ENCODE results near the gene ZC2HC1B.
"Not testable (repeated sequence)": the region's sequence is repeated elsewhere in the genome, so short reads cannot be mapped to it uniquely, and the experiment has no call there.

Gene ZC2HC1B, protein sequence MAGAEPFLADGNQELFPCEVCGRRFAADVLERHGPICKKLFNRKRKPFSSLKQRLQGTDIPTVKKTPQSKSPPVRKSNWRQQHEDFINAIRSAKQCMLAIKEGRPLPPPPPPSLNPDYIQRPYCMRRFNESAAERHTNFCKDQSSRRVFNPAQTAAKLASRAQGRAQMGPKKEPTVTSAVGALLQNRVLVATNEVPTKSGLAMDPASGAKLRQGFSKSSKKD

DNA sequence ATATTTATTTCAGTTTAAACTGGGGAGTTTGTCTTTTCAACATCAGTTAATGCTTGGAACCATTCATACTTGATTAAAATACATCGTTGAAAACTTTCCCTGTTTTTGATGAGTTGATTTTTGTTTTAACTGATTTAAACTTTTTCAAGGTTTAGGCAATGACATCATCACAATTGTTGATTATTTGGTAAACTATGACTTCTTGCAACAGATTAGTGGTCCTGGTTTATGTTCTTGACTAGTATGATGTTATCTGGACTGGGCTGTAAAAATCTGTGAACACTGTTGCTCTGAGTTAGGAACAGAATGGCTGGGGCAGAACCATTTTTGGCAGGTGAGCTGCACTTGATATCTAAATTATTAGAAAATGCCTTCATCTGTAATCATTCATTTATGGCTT lies at the start of gene ZC2HC1B:
TSS of gene ZC2HC1B (plus strand) at position 241 of the 400 bp plus-strand sequence. CDS start at position 307, 66 bp downstream.
- no peak for DNase-seq

DNA sequence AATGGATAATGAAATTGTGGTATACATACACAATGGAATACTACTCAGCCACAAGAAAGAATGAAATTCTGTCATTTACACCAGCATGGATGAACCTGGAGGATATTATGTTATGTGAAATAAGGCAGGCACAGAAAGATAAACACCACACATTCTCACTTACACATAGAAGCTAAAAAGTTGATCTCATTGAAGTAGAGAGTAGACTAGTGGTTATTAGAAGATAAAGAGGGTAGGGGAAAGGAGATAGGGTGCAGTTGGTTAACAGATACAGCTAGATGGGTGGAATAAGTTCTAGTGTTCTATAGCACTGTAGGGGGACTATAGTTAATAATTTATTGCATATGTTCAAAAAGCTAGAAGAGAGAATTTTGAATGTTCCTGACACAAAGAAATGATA lies 46.7 kb upstream of the ZC2HC1B start:
- DNase-seq, result no peak

DNA sequence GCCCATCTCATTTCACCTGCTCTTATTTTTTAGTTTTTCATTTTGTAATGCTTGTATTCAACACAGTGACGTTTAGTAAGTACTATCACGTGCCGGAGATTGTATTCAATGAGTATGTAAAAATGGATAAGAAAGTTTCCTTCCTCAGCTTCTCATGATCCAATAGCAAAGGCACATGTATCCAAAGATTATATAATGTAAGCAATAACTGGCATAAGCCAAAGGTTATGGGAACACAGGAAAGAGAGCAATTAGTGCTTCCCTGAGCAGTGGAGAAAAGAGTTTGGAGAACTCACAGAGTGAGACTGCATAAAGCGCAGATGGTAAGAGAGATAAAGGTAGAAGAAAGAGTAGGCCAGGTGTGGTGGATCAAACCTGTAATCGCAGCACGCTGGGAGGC lies 42.9 kb upstream of the ZC2HC1B start:
- DNase-seq, result no peak

DNA sequence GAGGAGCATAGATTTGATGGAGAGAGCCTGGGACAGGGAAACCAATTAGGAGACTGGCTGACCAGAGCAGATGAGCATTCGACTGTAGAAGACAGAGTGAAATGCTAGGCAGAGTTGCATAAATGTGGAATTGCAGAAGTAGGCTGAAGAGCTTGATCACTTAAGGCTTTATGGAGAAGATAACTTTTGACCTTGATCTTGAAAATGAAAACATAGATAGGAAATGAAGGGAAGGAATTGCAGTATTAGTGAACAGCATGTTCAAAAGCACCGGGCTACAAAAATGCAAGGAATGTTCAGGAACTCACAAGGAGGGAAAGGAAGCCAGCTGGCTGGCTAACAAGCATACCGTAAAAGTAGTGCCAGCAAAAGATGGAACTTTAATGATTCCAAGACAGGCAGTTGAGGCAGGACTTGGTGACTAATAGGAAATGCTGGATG lies 41.7 kb upstream of the ZC2HC1B start:
- DNase-seq, result no peak

DNA sequence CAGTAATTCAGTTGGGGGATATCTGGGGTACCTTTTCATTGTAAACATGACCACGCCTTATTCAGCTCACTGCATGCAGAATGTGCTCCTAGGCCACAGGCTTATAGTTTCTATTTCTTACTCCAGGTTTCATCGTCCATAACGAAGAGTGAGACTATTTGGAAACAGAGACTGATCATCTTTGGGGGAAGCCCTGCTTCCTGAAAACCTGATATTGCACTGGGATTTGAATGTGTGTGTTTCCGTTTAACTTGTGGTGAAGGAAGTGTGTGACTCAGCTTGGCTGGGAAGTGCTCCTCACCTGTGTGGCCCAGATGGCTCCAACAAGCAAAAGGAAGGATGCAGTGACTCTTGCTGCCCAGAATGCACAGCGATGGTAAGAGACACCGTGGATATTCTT lies 40.7 kb upstream of the ZC2HC1B start:
- DNase-seq, result no peak

DNA sequence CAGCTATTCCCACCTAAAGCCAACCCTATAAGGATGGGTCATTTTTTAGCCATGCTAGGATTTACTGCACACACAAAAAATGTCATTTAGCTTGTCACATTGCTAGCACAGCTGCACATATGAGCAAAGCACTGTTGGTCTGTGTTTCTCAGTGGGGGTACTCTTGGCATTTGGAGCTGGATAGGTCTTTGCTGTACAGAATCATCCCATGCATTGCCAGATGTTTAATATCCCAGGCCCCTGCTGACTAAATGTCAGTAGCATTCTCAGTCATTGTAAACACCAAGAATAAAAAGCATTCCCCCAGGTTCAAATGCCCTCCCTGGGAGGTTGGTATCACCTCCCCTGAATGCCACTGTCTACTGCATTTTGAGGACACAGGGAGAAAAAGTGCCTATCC lies 35.7 kb upstream of the ZC2HC1B start:
- DNase-seq, result no peak

DNA sequence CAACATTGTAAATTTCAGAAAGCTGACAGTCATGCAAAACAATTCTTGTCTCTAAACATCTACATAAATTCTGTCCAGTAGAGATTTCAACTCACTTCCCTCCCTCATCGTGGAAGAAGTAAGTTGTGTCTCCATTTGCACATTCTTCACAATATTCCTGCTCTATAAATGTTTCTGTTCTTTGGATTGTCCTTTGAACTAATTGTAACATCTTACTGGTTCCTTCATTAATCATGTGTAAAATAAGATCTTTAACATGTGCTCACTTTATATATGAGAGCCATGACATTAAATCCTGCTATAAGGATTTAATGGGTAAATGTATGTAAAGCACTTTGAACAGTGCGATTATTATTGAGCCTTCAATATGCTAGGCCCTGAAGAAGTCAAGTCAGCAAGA lies 28.1 kb upstream of the ZC2HC1B start:
- DNase-seq, result no peak

DNA sequence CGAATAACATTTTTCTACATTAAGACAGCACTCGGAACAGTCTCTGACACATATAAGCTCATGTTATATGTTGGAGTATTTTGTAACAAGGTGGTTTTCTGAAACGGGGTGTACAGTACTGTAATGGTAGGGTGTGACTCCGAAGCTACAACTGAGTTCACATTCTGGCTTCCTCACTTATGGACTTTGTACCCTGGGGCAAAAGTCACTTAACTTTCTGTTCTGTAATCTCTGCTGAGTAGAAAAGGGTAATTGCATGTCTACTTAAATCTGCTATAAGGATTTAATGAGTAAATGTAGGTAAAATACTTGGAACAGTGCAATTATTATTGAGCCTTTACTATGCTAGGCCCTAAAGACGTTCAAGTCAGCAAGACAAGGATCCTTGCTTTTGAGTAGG lies 25.9 kb upstream of the ZC2HC1B start:
- no peak for DNase-seq

DNA sequence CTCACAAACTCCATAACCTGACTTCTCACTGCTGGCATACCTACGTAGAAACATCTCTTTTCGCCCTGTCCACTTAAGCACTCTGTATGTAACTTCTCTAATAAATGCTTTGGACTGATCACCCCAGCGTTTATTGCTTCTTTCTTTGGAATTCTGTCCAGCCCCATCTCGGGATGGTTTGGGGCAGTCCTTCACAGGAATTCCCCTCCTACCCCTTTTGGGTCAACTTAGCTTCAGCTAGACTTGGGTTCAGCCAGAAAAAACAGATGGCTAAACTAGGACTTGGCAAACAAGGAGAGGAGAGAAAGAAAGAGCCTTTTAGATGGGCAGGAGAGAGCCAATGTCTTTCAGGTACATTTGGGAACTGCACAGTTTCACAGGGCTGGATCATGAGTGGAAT lies 25.1 kb upstream of the ZC2HC1B start:
- DNase-seq, result no peak

DNA sequence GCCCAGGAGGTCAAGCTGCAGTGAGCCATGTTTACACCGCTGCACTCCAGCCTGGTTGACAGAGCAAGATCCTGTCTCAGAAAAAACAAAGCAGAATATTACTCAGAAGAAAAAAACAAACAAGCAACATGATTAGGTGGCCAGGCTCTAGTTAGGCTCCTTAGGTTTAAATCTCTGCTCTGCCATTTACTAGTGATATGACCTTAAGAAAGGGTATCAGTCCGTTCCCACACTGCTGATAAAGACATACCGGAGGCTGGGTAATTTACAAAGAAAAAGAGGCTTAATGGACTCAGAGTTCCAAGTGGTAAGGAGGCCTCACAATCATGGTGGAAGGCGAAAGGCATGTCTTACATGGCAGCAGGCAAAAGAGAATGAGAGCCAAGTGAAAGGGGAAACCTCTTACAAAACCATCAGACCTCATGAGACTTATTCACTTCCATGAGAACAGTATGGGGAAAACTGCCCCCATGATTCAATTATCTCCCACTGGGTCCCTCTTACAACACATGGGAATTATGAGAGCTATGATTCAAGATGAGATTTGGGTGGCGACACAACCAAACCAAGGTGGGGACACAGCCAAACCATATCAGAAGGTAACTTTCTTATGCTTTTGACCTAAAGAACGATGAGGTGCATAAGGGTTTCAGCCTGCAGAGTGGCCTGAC lies 23.5 kb upstream of the ZC2HC1B start:
- no peak for DNase-seq

DNA sequence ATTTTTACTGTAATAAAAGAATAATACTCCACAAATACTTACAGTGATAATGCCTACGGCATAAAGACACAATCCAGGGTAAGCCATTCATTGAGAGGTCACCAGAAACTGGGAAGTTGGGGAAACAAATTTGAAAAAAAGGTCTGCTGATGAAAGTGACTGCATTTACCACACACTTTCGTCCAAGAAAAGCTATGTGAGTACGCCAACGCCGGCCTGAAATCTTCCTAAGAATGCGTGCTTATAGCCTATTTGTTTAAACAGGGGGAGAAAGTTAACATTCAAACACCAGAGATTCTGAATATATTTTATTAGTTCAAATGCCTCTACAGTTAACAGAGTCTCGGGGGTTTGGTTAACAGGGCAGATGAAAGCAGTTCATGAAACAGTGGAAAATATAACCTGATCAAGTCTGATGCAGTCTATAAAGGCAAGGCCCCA lies 21.8 kb upstream of the ZC2HC1B start:
- no peak for DNase-seq

DNA sequence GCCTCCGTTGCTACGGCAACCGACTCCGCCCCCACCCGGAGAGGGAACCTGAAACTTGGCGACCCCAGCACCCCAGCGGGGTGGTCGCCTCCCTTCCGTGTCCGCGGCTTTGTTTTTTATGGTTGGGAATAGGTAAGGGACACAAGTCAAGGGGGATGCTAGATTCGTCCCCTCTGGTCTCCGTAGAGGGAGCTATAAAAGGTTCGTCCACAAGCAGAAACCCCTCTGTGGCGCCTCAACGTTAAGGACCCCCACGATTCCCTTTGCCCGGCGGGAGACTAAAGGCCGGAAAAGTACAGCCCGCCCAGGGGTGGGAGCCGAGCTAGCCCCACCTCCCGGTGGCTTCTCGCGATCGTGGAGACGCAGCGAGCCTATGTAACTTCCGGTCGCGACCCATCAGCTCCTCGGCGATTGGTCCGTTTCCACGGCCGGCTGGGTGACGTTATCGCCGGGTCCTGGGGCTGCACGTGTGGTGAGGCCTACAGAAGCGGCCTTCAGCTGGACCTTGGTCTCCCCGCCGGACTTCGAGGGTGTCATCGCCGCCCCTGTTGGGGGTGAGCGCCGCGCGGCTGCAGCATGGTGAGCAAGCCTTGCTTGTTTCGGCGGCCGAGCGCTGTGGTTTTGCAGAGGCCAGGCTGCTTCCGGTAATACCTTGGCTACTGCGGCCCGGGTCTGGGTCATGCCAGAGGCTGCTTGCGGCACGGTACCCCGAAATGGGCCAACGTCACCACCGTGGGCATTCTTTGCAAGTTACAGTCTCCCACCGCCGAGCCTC lies 21.2 kb upstream of the ZC2HC1B start, which contains the start of gene LTV1:
TSS of gene LTV1 (plus strand) at position 437 of the 775 bp plus-strand sequence. CDS start at position 577, 140 bp downstream.
- peak; percentile 35 for DNase-seq

DNA sequence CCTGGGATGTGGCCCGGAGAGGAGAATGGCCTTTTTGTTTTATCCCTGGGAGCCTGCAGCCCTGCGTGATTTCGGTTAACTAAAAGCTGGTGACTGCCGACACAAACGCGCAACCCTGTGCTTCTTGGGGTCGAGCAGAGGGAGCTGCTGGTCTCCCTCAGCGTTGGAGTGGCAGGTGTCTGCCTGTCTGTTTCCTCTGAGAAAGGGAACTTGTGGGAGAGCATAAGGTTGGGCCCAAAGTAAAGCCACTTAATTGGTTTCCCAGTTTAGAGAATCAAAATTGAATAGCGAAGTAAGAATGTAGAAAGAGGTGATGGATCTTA lies 20.6 kb upstream of the ZC2HC1B start:
- DNase-seq, result no peak

DNA sequence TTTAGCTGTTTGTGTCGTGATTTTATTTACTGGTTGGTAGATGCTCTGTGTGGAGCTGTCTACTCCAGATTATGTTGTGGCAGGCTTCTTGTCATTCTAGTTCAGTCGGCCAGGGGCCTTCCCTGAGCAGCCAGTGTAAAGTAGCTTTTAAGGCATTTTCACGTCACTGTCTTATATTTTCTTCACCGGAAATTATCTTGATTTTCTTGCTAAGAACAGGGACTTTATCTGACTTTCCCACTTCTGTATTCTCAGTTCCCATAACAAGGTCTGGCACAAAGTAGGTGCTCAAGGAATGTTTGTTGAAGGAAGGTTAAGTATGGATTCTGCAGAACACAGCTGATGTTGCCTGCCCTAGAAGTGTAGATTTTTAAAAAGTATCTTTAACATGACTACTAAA lies 20.3 kb upstream of the ZC2HC1B start:
- no peak for DNase-seq

DNA sequence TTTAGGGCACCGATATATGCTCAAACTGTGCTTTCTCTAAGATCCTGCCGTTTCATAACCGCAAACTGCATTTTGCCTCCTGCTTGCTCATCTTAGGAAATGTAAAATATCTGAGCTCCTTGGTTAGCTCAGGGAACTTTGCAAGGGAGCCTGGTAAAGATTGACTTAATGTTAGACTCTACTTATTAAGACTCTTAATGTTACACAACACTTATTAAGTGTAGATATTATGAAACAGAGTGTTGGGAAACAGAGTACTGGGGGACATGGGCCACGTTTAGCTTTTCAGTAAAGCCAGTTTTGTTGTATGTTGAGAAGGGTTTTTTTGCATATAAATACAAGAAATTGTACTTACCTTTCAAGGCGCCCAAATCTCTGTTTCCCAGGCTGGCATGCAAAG lies 19.2 kb upstream of the ZC2HC1B start:
- no peak for DNase-seq

DNA sequence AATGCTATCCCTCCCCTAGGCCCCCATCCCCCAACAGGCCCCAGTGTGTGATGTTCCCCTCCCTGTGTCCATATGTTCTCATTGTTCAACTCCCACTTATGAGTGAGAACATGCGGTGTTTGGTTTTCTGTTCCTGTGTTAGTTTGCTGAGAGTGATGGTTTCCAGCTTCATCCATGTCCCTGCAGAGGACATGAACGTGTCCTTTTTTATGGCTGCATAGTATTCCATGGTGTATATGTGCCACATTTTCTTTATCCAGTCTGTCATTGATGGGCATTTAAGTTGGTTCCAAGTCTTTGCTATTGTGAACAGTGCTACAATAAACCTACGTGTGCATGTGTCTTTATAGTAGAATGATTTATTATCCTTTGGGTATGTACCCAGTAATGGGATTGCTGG lies 12.6 kb upstream of the ZC2HC1B start:
- DNase-seq, result not testable (repeated sequence)

DNA sequence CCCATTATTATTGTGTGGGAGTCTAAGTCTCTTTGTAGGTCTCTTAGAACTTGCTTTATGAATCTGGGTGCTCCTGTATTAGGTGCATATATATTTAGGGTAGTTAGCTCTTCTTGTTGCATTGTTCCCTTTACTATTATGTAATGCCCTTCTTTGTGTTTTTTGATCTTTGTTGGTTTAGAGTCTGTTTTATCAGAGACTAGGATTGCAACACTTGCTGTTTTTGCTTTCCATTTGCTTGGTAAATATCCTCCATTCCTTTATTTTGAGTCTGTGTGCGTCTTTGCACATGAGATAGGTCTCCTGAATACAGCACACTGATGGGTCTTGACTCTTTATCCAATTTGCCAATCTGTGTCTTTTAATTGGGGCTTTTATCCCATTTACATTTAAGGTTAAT lies 9.2 kb upstream of the ZC2HC1B start:
- DNase-seq, result not testable (repeated sequence)

DNA sequence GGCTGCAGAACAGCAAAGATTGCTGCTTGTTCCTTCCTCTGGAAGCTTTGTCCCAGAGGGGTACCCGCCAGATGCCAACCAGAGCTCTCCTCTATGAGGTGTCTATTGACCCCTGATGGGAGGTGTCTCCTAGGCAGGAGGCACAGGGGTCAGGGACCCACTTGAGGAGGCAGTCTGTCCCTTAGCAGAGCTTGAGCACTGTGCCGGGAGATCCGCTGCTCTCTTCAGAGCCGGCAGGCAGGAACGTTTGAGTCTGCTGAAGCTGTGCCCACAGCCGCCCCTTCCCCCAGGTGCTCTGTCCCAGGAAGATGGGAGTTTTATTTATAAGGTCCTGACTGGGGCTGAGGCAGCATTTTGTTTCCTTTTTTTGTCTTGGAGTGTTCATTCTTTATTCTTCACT lies 7.5 kb upstream of the ZC2HC1B start:
- DNase-seq, result not testable (repeated sequence)

DNA sequence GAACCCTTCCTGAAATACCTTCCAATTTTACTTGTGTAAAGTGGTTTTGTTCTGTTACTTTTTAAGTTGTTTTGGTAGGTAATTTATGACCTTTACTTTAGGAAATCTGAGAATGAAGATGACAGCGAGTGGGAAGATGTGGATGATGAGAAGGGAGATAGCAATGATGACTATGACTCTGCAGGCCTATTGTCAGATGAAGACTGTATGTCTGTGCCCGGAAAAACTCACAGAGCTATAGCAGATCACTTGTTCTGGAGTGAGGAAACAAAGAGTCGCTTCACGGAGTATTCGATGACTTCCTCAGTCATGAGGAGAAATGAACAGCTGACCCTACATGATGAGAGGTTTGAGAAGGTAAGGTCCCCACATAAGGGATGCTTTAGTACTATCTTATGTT lies 6.6 kb upstream of the ZC2HC1B start:
- DNase-seq, result no peak

DNA sequence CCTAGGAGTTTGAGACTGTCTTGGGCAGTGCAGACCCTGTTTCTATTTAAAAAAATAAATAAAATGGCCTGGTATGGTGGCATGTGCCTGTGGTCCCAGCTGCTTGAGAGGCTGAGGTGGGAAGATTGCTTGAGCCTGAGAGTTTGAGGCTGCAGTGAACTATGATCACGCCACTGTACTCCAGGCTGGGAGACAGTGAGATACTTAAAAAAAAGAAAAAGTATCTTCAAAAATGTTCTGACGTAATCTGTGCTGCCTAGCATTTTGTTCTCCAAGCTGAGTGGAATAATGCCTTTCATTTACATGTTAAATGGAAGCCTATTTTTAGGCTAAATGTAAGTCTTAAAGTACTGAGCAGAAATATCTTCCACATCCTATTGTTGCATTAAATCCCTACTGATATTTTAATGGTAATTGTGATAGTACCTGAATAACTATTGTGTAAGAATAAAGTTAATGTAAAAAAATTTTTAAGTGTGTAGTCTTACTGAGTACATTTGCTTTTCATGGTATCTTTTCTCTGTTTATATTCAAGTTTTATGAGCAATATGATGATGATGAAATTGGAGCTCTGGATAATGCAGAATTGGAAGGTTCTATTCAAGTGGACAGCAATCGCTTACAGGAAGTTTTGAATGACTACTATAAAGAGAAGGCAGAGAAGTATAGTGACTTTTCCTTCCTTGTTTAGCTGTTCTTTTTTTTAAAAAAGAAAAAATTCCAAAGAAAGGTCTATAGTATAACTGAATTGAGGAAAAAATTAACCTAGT lies 4.2 kb upstream of the ZC2HC1B start:
- no peak for DNase-seq

DNA sequence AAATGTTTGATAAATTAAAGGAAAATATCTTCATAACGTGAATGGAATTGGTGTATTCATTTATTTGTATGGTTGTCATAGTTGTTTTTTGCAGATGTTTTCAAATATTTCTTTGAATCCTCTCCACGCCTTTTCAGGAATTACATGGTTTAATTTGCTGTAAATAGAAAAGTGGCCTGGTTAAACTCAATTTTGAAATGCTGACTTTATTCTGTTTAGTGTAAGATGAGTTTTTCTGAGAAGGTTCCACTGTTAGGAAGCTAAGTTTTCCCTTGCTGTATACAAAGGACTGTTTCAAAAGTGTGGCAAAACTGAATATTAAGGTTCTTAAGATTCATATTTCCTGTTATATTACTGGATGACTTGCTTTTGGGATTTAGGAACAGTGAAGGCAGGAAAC lies 503 bp upstream of the ZC2HC1B start:
- DNase-seq, result no peak

DNA sequence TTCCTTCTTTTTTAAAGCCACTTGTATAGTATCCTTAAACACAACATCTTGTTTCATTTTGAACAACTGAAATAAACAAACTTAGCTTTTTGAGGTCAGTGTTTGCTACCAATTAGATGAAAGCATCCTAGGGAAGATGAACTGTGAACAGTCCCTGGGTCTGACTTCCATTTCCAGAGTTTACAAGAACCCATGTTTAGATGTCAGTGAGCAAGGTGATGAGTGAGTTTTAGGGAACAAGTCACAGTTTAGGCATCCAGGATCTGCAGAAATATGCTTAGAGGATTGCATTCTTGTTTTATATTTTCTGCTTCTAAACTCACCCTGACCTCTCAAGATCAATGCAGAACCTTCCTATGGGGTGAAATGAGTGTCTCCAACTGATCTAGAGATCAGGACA lies 3.0 kb downstream of the ZC2HC1B start:
- no peak for DNase-seq

DNA sequence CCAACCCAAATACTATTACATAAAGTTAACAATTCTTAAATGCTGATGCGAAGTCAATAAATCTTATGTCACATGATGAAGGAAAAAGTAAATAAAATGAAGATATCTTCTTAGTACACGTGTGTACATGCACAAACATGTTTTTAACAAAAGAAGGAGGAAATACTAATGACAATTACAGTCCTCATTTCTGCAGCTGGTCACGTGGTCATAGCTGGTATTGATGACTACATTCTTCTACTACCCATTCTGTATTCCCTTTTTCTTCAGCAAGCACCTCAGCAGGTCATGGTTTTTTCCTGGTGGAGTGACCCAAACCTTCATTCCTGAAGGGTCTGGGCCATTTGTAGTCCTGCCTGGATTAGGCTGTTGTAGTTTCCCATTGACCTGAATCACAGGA lies 4.5 kb downstream of the ZC2HC1B start:
- DNase-seq, result not testable (repeated sequence)

Data from NCI-H187 treated with DMSO at 0.1 percent for 48 hours (cell line).